Measurements from ENCODE around the gene SMAP2. TPM values are rescaled to one million over a fixed set of nuclear protein-coding genes. Genes with fewer than 3 reads are reported as not detected.

The SMAP2 gene
- polyA plus RNA-seq, 3 donors: 302 to 382 (median 359) TPM

DNA sequence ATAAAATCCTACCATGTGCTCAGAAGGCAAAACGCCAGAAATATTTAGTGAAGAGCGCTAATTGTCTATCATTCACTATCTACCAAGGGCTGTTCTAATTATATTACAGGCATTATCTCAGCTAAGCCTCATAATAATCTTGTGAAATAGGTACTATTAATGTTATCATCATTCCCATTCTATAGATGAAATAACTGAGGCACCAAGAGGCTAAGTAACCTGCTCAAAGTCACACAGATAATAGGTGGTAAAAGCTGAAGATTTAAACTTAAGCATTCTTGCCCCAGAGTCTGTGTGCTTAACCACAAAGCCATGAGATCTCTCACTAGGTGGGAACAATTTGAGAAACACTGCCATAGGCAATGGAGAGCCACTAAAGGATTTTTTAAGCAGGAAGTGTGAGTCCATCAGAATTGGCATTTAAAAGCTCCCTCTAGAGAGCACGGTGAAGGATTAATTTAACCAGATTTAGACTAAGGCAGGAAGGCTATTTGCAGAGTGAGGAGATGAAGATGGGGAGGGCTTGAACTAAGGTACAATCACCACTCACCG, 1.7 kb upstream of the SMAP2 start:
- Histone ChIP-seq H4K20me1 (ENCODE audit: insufficient read depth, low read length) (peaks cover 23% of the 10 kb centered on the region), H2AFZ (ENCODE audit: insufficient read depth, low read depth, low read length, poor library complexity, severe bottlenecking) (no peak overlapping the region), H3K27me3 (ENCODE audit: control insufficient read depth in 2 of 2, insufficient read depth in 2 of 2, low read length in 2 of 2) (no peaks in the 10 kb centered on the region), H3K9ac (ENCODE audit: insufficient read depth, low read length, poor library complexity, severe bottlenecking) (no peak overlapping the region), H3K4me1 (ENCODE audit: control insufficient read depth in 1 of 2, insufficient read depth in 2 of 2, low read length in 2 of 2) (peaks cover 18 to 26% of the 10 kb centered on the region in 2 donors), H3K79me2 (ENCODE audit: insufficient read depth, low read length) (peaks cover 37% of the 10 kb centered on the region), H3K9me3 (replicated peaks in 1 of 2; ENCODE audit: control insufficient read depth in 1 of 2, insufficient read depth in 1 of 2, low read length in 2 of 2) (no peaks in the 10 kb centered on the region), H3K4me2 (replicated peaks; ENCODE audit: extremely low read depth, low read length, poor library complexity, severe bottlenecking) (no peak overlapping the region), H3K36me3 (replicated peaks in 1 of 2; ENCODE audit: control insufficient read depth in 1 of 2, insufficient read depth in 2 of 2, low read length in 2 of 2) (peaks cover 7 to 10% of the 10 kb centered on the region in 2 donors), H3K27ac (ENCODE audit: low read depth in 1 of 2, low read length in 2 of 2) (no peak overlapping the region), H3K4me3 (replicated peaks in 1 of 3; ENCODE audit: low read depth in 2 of 3, low read length in 3 of 3) (no peak overlapping the region)
- WGBS (ENCODE audit: insufficient coverage): no CpG with 5 or more reads among the region's 4 CpGs
- Mint-ChIP-seq H3K4me1 (peaks cover 34% of the 10 kb centered on the region), H3K36me3 (peaks cover 9 to 10% of the 10 kb centered on the region in 2 donors), H3K27ac (no peak overlapping the region), H3K9me3 (peaks cover 0 to 5% (median 0%) of the 10 kb centered on the region in 7 donors), H3K4me3 (no peak overlapping the region), H3K27me3 (ENCODE audit: low read depth in 3 of 3) (peaks cover 1 to 3% (median 2%) of the 10 kb centered on the region in 3 donors)
- intact Hi-C loops (cut with micrococcal nuclease): loop anchor here in 1 of 2 donors (5.0 kb wide), 1 partner anchor 114 kb away; the partner anchor contains the start of gene ZMPSTE24
- DNase-seq: no peak
- TF ChIP-seq, protein P1, sequence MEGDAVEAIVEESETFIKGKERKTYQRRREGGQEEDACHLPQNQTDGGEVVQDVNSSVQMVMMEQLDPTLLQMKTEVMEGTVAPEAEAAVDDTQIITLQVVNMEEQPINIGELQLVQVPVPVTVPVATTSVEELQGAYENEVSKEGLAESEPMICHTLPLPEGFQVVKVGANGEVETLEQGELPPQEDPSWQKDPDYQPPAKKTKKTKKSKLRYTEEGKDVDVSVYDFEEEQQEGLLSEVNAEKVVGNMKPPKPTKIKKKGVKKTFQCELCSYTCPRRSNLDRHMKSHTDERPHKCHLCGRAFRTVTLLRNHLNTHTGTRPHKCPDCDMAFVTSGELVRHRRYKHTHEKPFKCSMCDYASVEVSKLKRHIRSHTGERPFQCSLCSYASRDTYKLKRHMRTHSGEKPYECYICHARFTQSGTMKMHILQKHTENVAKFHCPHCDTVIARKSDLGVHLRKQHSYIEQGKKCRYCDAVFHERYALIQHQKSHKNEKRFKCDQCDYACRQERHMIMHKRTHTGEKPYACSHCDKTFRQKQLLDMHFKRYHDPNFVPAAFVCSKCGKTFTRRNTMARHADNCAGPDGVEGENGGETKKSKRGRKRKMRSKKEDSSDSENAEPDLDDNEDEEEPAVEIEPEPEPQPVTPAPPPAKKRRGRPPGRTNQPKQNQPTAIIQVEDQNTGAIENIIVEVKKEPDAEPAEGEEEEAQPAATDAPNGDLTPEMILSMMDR (IDR thresholded peaks at IDR 0.05): no peak

DNA sequence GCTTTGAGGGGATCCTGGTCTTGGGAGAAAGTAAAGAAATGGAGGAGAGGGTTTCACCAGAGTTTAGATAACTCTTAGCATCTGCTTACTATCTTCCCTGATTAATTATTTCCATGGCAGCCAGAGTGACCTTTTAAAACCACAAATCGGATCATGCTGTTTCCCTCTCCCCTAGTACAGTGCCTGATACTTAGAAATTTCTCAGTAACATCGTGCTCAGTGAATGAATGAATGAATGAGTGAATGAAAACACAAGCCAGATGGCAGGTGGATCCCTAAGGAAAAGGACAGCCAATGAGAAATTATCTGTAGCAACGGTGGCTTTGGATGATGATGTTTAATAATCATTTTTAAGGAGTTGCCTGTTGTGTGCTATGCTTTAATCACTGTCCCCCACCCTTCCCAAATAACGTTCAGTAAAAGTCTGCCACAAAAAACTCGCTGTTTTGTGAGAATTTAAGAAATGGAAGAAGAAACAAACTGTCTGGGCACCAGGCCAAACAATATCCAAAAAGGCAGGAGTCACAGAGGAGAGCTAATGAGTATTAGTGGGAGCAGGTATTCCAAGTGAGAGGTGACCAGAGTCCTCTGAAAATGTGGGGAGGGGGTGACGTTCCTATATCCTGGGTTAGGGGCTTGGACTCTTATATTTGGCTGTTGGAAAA, 737 bp upstream of the SMAP2 start:
- no peak overlapping the region for H2AFZ ChIP-seq (ENCODE audit: insufficient read depth, low read depth, low read length, poor library complexity, severe bottlenecking)
- peaks cover 33% of the 10 kb centered on the region for H4K20me1 ChIP-seq (ENCODE audit: insufficient read depth, low read length)
- Mint-ChIP-seq H3K36me3 (peaks cover 18% of the 10 kb centered on the region in 2 donors), H3K9me3 (peaks cover 0 to 5% (median 0%) of the 10 kb centered on the region in 7 donors), H3K4me1 (peaks cover 43% of the 10 kb centered on the region), H3K27me3 (ENCODE audit: low read depth in 3 of 3) (peaks cover 1 to 3% (median 2%) of the 10 kb centered on the region in 3 donors), H3K27ac (peak overlapping the region; percentile 60 to 95 (median 81)), H3K4me3 (peak overlapping the region in 1 of 2 donors; percentile 100)
- H3K27ac ChIP-seq (ENCODE audit: low read depth in 1 of 2, low read length in 2 of 2): peak overlapping the region in 1 of 2 donors; percentile 98
- WGBS (ENCODE audit: insufficient coverage): 13% methylated on average over 1 of the region's 6 CpGs
- H3K4me3 ChIP-seq (replicated peaks in 1 of 3; ENCODE audit: low read depth in 2 of 3, low read length in 3 of 3): peak overlapping the region in 1 of 3 experiments; percentile 87
- H3K79me2 ChIP-seq (ENCODE audit: insufficient read depth, low read length): peaks cover 47% of the 10 kb centered on the region
- peak overlapping the region; percentile 94 for H3K4me2 ChIP-seq (replicated peaks; ENCODE audit: extremely low read depth, low read length, poor library complexity, severe bottlenecking)
- H3K9ac ChIP-seq (ENCODE audit: insufficient read depth, low read length, poor library complexity, severe bottlenecking): no peak overlapping the region
- TF ChIP-seq, protein P1 (IDR thresholded peaks at IDR 0.05): no peak
- no peaks in the 10 kb centered on the region for H3K9me3 ChIP-seq (replicated peaks in 1 of 2; ENCODE audit: control insufficient read depth in 1 of 2, insufficient read depth in 1 of 2, low read length in 2 of 2)
- intact Hi-C loops (cut with micrococcal nuclease): loop anchor here in 1 of 2 donors (5.0 kb wide), 1 partner anchor 115 kb away; the partner anchor contains the start of gene ZMPSTE24
- DNase-seq: no peak
- H3K36me3 ChIP-seq (replicated peaks in 1 of 2; ENCODE audit: control insufficient read depth in 1 of 2, insufficient read depth in 2 of 2, low read length in 2 of 2): peaks cover 15 to 20% of the 10 kb centered on the region in 2 donors
- H3K4me1 ChIP-seq (ENCODE audit: control insufficient read depth in 1 of 2, insufficient read depth in 2 of 2, low read length in 2 of 2): peaks cover 26 to 37% of the 10 kb centered on the region in 2 donors
- H3K27me3 ChIP-seq (ENCODE audit: control insufficient read depth in 2 of 2, insufficient read depth in 2 of 2, low read length in 2 of 2): no peaks in the 10 kb centered on the region

Measured in CD14-positive monocyte (primary cell).